HepG2 (cell line): ENCODE data around the gene TPRG1L. TPM values are rescaled to one million over a fixed set of nuclear protein-coding genes. Genes with fewer than 3 reads are reported as not detected.

Source experiments
- ATAC-seq: fragments of 200-7000 bp; cut with Tn5 transposase; 3 replicates; pipeline ENCODE4 v1.9.1; 2020; ENCODE audit warnings: mild to moderate bottlenecking, moderate library complexity
- BruUV-seq: library from RNA; stranded (reverse); fragments of 400-500 nt; replicated peaks from 2 replicates; lab custom pipeline; 2021; lab: Mats Ljungman, UMichigan
- CTCF ChIA-PET: fragments of 300-600 bp; formaldehyde crosslinking; extraction: SDS; loops from one replicate; lab custom pipeline; 2021; ENCODE audit warnings: low total read pairs, inconsistent platforms, low intra/inter-chr PET ratio; lab: Yijun Ruan, JAX
- POLR2A ChIA-PET: fragments of 350-600 bp; sonication (Branson Sonifier 250); formaldehyde crosslinking; loops from one replicate; lab custom pipeline; 2020; ENCODE audit warnings: antibody characterized with exemption, inconsistent platforms; lab: Yijun Ruan, JAX
- DNase-seq: peaks from one replicate; pipeline ENCODE4 v3.0.0-alpha.2; 2015; ENCODE audit warnings: low spot score
- FAIRE-seq: peaks from 3 replicates; lab custom pipeline; 2011; peaks lifted over from hg19 to GRCh38; lab: Jason Lieb, UNC
- H2AFZ ChIP-seq: one replicate; pipeline ENCODE4 v1.6.1; 2011; ENCODE audit warnings: low read length, inconsistent platforms
- H3K27ac ChIP-seq: fragments of 300-600 bp; 3 replicates; pipeline ENCODE4 v1.8.0; 2011; ENCODE audit warnings: mixed run types, mild to moderate bottlenecking, mixed read lengths, low read length, inconsistent platforms; ENCODE audit not compliant: insufficient read depth; ENCODE audit errors: extremely low read length
- H3K27me3 ChIP-seq, 2 experiments: fragments of 200-600 bp in 1 of 2; 2 replicates in 1 of 2; 3 replicates in 1 of 2; pipeline versions ENCODE4 v1.6.0 to v1.8.0; 2011; ENCODE audit warnings: low read length in 2 of 2, mild to moderate bottlenecking in 2 of 2, moderate library complexity in 2 of 2, inconsistent platforms in 1 of 2; ENCODE audit not compliant: insufficient read depth in 2 of 2, control insufficient read depth in 1 of 2
- H3K36me3 ChIP-seq, 2 experiments: fragments of 200-600 bp in 1 of 2; replicated peaks in 1 of 2; 2 replicates in 1 of 2; 3 replicates in 1 of 2; pipeline versions ENCODE4 v1.5.1 to v1.8.0; 2011; ENCODE audit warnings: low read length in 2 of 2, inconsistent platforms in 1 of 2; ENCODE audit not compliant: insufficient read depth in 2 of 2, control insufficient read depth in 1 of 2
- H3K4me1 ChIP-seq: 2 replicates; pipeline ENCODE4 v1.5.1; 2012; ENCODE audit warnings: low read length, inconsistent platforms; ENCODE audit not compliant: insufficient read depth
- H3K4me2 ChIP-seq: 2 replicates; pipeline ENCODE4 v1.6.0; 2011; ENCODE audit warnings: low read depth, low read length, inconsistent platforms
- H3K4me3 ChIP-seq, 3 experiments: fragments of 200-600 bp in 1 of 3; sonication (generic), shearing (Covaris generic) in 1 of 3; replicated peaks in 1 of 3; 2 replicates each; pipeline ENCODE4 v1.5.1; 2011 to 2016; ENCODE audit warnings: low read length in 3 of 3, inconsistent platforms in 2 of 3, low read depth in 2 of 3, mild to moderate bottlenecking in 2 of 3, control low read depth in 1 of 3, mixed read lengths in 1 of 3; ENCODE audit not compliant: insufficient read depth in 1 of 3
- H3K79me2 ChIP-seq: one replicate; pipeline ENCODE4 v1.6.1; 2011; ENCODE audit warnings: low read length, inconsistent platforms; ENCODE audit not compliant: insufficient read depth
- H3K9ac ChIP-seq: 2 replicates; pipeline ENCODE4 v1.6.0; 2011; ENCODE audit warnings: mild to moderate bottlenecking, low read depth, low read length, inconsistent platforms; ENCODE audit not compliant: insufficient read depth
- H3K9me3 ChIP-seq: 2 replicates; pipeline ENCODE4 v1.5.1; 2012; ENCODE audit warnings: mild to moderate bottlenecking, low read length
- H4K20me1 ChIP-seq: 2 replicates; pipeline ENCODE4 v1.6.0; 2011; ENCODE audit warnings: inconsistent platforms, mild to moderate bottlenecking, low read length, moderate library complexity; ENCODE audit not compliant: insufficient read depth
- BHLHE40 ChIP-seq: IDR thresholded peaks from 2 replicates; pipeline ENCODE4 v1.6.1; 2011; ENCODE audit warnings: low read length, improper control_type of control experiment
- SETDB1 ChIP-seq: sonication (generic); formaldehyde crosslinking; IDR thresholded peaks from 2 replicates; pipeline ENCODE4 v1.5.1; 2020; ENCODE audit warnings: missing genetic modification reagents, mild to moderate bottlenecking, borderline replicate concordance
- SIN3A ChIP-seq: IDR thresholded peaks from 2 replicates; pipeline ENCODE4 v1.6.1; 2011; ENCODE audit warnings: low read depth, mild to moderate bottlenecking, control low read depth, low read length, borderline replicate concordance
- SP5 ChIP-seq: IDR thresholded peaks from 2 replicates; pipeline ENCODE4 v1.6.1; 2016; ENCODE audit warnings: low read depth, borderline replicate concordance
- TBX2 ChIP-seq: sonication (generic); formaldehyde crosslinking; IDR thresholded peaks from 2 replicates; pipeline ENCODE4 v1.5.0; 2020; ENCODE audit warnings: missing genetic modification reagents, mild to moderate bottlenecking, borderline replicate concordance
- ZNF567 ChIP-seq: sonication (generic); formaldehyde crosslinking; IDR thresholded peaks from 2 replicates; pipeline ENCODE4 v1.8.1; 2023; ENCODE audit warnings: mild to moderate bottlenecking, missing genetic modification reagents, borderline replicate concordance
- WGBS: methylation state at CpG from one replicate; pipeline ENCODE4 v1.1.6; 2017; ENCODE audit warnings: low lambda C conversion rate; 5-methylcytosine and 5-hydroxymethylcytosine counted together
- in situ Hi-C: cut with HindIII; loops from 2 replicates; pipeline ENCODE4 v1.10.0; 2017; ENCODE audit warnings: low pct_unique_long_range_greater_than_20kb; ENCODE audit not compliant: extremely low pct_ligation_motif_present
- intact Hi-C: fragments of 100-400 bp; cut with micrococcal nuclease; formaldehyde crosslinking; loops from one replicate; pipeline ENCODE4 v1.10.0; 2022; ENCODE audit not compliant: unreplicated experiment
- polyA plus RNA-seq, 8 experiments: library from polyadenylated mRNA; depleted of rRNA in 3 of 8; stranded (reverse) in 7 of 8; unstranded in 1 of 8; fragments of >200 nt; fragmentation: Illumina TruSeq in 4 of 8; extraction: Trizol in 4 of 8; gene quantifications; 2 replicates each; pipeline versions ENCODE4 v1.2.1 to v1.2.3, GENCODE V29; 2011 to 2016; ENCODE audit warnings: low read depth in 4 of 8, missing spikeins in 1 of 8, mixed read lengths in 1 of 8; ENCODE audit not compliant: insufficient read depth in 1 of 8
- total RNA-seq, 5 experiments: library from RNA; depleted of rRNA; stranded (reverse); fragments of >200 nt; fragmentation: Illumina TruSeq; extraction: Trizol; gene quantifications; 2 replicates each; pipeline ENCODE4 v1.2.3, GENCODE V29; 2016; ENCODE audit warnings: low read depth in 1 of 5
- TF ChIP-seq, protein P1 (sequence below): IDR thresholded peaks from 2 replicates; pipeline ENCODE4 v1.4.0; 2020; ENCODE audit warnings: mild to moderate bottlenecking, missing genetic modification reagents
- TF ChIP-seq, protein P2 (sequence below): sonication (generic); formaldehyde crosslinking; conservative IDR thresholded peaks from 2 replicates; pipeline ENCODE4 v1.4.0; 2020; ENCODE audit warnings: mild to moderate bottlenecking, missing genetic modification reagents, moderate library complexity

Gene TPRG1L
- total and polyA plus RNA-seq, 2 of the 13 experiments (the other 11 are each of a cell fraction or from before 2014, with no cell fraction given): 21.3 to 37.4 TPM

DNA sequence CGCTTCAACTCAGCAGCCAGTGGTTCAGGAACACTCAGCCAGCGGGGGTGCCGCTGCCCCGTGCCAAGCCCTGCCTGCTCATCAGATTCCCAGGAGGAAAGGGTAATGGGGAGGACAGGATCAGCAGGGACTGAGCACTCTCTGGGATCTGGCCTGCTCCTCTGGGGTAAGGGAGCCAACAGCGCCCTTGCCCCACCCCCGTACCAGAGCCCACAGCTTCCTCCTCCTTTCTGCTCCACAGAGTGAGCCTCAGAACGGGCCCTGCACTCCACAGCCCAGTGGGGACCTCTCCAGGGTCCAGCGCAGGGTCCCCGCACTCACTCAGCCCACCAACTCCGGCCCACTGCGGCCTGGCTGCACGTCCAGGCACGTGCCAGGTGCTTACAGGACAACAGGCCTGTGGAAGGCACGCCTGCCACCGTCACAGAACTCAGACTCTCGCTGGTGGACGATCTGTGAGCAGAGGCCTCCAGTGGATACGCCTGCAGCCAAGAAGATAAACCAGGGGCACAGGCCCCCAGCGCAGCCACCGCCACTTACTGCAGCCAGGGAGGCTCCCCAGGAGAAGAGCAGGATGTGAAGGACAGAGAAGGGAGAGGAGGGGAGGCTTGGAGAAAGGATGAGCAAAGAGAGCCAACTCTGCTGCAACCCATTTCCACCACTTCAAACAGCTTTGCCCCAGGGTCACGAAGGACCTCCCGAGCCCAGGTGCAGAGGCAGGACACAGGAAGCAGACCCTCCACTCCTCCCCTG, 15.6 kb upstream of the TPRG1L start:
- FAIRE-seq (no peak), DNase-seq (no peak), ATAC-seq (no peak)
- H3K4me2 ChIP-seq: no peak overlapping the region
- whole genome bisulfite sequencing: 44% methylated on average over 15 of the region's 22 CpGs
- BruUV-seq: no TSS peak
- H3K79me2 ChIP-seq: no peaks in the 10 kb centered on the region
- no peak overlapping the region for H3K27ac ChIP-seq
- H3K9ac ChIP-seq: no peak overlapping the region
- peaks cover 6% of the 10 kb centered on the region; the same call in 1 of the 2 replicates for H4K20me1 ChIP-seq
- in situ Hi-C loops (no loop called here), intact Hi-C loops (no loop called here)
- no peak overlapping the region for H3K4me3 ChIP-seq
- CTCF ChIA-PET: no interaction called here
- no peaks in the 10 kb centered on the region for H3K36me3 ChIP-seq
- peaks cover 45% of the 10 kb centered on the region for H3K4me1 ChIP-seq
- H3K27me3 ChIP-seq: peaks cover 13 to 91% of the 10 kb centered on the region in 2 experiments
- 0 out of 2 replicates have a peak, but pooled peaks have one; percentile 16 for TF ChIP-seq BHLHE40
- TF ChIP-seq SP5 (CRISPR knock-in tag): no peak
- POLR2A ChIA-PET: no interaction called here
- H2AFZ ChIP-seq: no peak overlapping the region
- H3K9me3 ChIP-seq: no peaks in the 10 kb centered on the region

DNA sequence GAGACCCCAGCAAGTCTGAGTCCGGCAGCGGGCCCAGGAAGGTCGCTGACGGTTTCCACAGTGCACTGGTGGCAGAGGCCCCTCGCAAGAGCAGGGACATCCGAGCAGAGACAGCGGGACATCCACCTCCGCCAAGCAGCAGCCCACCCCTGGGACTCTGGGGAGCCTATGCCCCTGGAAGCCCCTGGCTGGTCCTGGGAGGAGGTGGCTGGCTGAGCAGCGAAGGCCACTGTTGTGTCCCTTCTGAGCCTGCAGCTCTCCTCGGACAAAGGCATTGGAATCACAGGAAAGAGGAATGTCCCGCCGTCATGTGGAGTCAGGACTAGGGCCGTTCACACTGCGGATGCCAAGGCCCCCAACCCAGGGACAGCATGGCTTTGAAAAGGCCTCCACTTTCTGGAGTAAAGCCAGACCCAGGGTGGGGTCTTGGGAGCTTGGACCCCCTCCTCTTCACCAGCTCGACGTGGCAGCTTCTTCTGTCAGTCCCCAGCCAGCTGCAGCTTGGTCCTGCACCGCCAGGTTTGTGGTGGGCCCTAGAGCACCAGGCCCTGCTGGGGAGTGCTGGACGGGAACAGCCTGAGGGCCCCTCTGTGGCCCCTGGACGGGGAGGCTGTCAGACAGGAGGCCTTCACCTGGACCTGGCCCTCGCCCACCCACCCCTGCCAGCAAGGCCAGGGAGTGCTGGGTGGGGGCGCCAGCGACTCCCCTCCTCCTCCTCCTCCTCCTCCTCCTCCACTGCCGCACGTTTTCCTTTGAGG, 14.9 kb upstream of the TPRG1L start:
- BruUV-seq: no TSS peak
- H3K27ac ChIP-seq: no peak overlapping the region
- no peak overlapping the region for H3K4me2 ChIP-seq
- H3K9me3 ChIP-seq: no peaks in the 10 kb centered on the region
- no peak overlapping the region for H2AFZ ChIP-seq
- H3K27me3 ChIP-seq: peaks cover 13 to 92% of the 10 kb centered on the region in 2 experiments
- no peaks in the 10 kb centered on the region for H3K79me2 ChIP-seq
- no peak overlapping the region for H3K4me3 ChIP-seq
- ATAC-seq: no peak
- H3K36me3 ChIP-seq: no peaks in the 10 kb centered on the region
- ChIA-PET CTCF (no interaction called here), POLR2A (no interaction called here)
- FAIRE-seq: no peak
- intact Hi-C loops (no loop called here), in situ Hi-C loops (no loop called here)
- H3K9ac ChIP-seq: no peak overlapping the region
- WGBS: 22% methylated on average over 3 of the region's 24 CpGs
- DNase-seq: no peak
- peaks cover 53% of the 10 kb centered on the region for H3K4me1 ChIP-seq
- peaks cover 6% of the 10 kb centered on the region; the same call in 1 of the 2 replicates for H4K20me1 ChIP-seq
- no peak for TF ChIP-seq TBX2 (CRISPR knock-in tag)
- TF ChIP-seq, protein P1, sequence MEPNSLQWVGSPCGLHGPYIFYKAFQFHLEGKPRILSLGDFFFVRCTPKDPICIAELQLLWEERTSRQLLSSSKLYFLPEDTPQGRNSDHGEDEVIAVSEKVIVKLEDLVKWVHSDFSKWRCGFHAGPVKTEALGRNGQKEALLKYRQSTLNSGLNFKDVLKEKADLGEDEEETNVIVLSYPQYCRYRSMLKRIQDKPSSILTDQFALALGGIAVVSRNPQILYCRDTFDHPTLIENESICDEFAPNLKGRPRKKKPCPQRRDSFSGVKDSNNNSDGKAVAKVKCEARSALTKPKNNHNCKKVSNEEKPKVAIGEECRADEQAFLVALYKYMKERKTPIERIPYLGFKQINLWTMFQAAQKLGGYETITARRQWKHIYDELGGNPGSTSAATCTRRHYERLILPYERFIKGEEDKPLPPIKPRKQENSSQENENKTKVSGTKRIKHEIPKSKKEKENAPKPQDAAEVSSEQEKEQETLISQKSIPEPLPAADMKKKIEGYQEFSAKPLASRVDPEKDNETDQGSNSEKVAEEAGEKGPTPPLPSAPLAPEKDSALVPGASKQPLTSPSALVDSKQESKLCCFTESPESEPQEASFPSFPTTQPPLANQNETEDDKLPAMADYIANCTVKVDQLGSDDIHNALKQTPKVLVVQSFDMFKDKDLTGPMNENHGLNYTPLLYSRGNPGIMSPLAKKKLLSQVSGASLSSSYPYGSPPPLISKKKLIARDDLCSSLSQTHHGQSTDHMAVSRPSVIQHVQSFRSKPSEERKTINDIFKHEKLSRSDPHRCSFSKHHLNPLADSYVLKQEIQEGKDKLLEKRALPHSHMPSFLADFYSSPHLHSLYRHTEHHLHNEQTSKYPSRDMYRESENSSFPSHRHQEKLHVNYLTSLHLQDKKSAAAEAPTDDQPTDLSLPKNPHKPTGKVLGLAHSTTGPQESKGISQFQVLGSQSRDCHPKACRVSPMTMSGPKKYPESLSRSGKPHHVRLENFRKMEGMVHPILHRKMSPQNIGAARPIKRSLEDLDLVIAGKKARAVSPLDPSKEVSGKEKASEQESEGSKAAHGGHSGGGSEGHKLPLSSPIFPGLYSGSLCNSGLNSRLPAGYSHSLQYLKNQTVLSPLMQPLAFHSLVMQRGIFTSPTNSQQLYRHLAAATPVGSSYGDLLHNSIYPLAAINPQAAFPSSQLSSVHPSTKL (CRISPR knock-in tag): no peak
- TF ChIP-seq SIN3A: no peak
- TF ChIP-seq ZNF567 (CRISPR knock-in tag): no peak
- TF ChIP-seq, protein P2, sequence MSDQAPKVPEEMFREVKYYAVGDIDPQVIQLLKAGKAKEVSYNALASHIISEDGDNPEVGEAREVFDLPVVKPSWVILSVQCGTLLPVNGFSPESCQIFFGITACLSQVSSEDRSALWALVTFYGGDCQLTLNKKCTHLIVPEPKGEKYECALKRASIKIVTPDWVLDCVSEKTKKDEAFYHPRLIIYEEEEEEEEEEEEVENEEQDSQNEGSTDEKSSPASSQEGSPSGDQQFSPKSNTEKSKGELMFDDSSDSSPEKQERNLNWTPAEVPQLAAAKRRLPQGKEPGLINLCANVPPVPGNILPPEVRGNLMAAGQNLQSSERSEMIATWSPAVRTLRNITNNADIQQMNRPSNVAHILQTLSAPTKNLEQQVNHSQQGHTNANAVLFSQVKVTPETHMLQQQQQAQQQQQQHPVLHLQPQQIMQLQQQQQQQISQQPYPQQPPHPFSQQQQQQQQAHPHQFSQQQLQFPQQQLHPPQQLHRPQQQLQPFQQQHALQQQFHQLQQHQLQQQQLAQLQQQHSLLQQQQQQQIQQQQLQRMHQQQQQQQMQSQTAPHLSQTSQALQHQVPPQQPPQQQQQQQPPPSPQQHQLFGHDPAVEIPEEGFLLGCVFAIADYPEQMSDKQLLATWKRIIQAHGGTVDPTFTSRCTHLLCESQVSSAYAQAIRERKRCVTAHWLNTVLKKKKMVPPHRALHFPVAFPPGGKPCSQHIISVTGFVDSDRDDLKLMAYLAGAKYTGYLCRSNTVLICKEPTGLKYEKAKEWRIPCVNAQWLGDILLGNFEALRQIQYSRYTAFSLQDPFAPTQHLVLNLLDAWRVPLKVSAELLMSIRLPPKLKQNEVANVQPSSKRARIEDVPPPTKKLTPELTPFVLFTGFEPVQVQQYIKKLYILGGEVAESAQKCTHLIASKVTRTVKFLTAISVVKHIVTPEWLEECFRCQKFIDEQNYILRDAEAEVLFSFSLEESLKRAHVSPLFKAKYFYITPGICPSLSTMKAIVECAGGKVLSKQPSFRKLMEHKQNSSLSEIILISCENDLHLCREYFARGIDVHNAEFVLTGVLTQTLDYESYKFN (CRISPR knock-in tag): no peak
- TF ChIP-seq SETDB1 (CRISPR knock-in tag): no peak
